GM23248 (cell line): ENCODE results near the gene PPP2R5C. TPM values are rescaled to one million over a fixed set of nuclear protein-coding genes. Genes with fewer than 3 reads are reported as not detected.

Experiments
- DNase-seq: peaks from one replicate; pipeline ENCODE4 v3.0.0-alpha.2; 2015
- H2AFZ ChIP-seq: fragments of 200-600 bp; sonication (generic); 2 replicates; pipeline ENCODE4 v1.6.1; 2016; ENCODE audit warnings: antibody characterized with exemption
- H3F3A ChIP-seq: fragments of 200-600 bp; sonication (generic); 2 replicates; pipeline ENCODE4 v1.6.1; 2016; ENCODE audit warnings: mild to moderate bottlenecking, antibody characterized with exemption, mixed run types; ENCODE audit not compliant: insufficient read depth
- H3K27ac ChIP-seq: fragments of 200-600 bp; sonication (generic); 2 replicates; pipeline ENCODE4 v1.5.1; 2016; ENCODE audit warnings: mild to moderate bottlenecking
- H3K27me3 ChIP-seq: fragments of 200-600 bp; sonication (generic); replicated peaks from 2 replicates; pipeline ENCODE4 v1.6.1; 2016; ENCODE audit warnings: mild to moderate bottlenecking; ENCODE audit not compliant: insufficient read depth
- H3K36me3 ChIP-seq: fragments of 200-600 bp; sonication (generic); 2 replicates; pipeline ENCODE4 v1.6.1; 2016; ENCODE audit warnings: low read depth, mild to moderate bottlenecking
- H3K4me1 ChIP-seq: fragments of 200-600 bp; sonication (generic); 2 replicates; pipeline ENCODE4 v1.6.1; 2016; ENCODE audit warnings: mild to moderate bottlenecking; ENCODE audit not compliant: insufficient read depth
- H3K4me2 ChIP-seq: fragments of 200-600 bp; sonication (generic); one replicate; pipeline ENCODE4 v1.6.1; 2016; ENCODE audit warnings: mild to moderate bottlenecking; ENCODE audit not compliant: unreplicated experiment
- H3K4me3 ChIP-seq: fragments of 200-600 bp; sonication (generic); 2 replicates; pipeline ENCODE4 v1.5.1; 2016; ENCODE audit warnings: mild to moderate bottlenecking
- H3K79me2 ChIP-seq: fragments of 200-600 bp; sonication (generic); 2 replicates; pipeline ENCODE4 v1.6.1; 2016; ENCODE audit warnings: mild to moderate bottlenecking; ENCODE audit not compliant: insufficient read depth
- H3K9ac ChIP-seq: fragments of 200-600 bp; sonication (generic); 2 replicates; pipeline ENCODE4 v1.6.1; 2016; ENCODE audit warnings: mild to moderate bottlenecking
- H3K9me2 ChIP-seq: fragments of 200-600 bp; sonication (generic); 2 replicates; pipeline ENCODE4 v1.6.1; 2016; ENCODE audit warnings: mixed run types, mild to moderate bottlenecking, moderate library complexity; ENCODE audit not compliant: insufficient read depth
- H3K9me3 ChIP-seq: fragments of 200-600 bp; sonication (generic); one replicate; pipeline ENCODE4 v1.6.1; 2017; ENCODE audit warnings: low read depth
- H4K20me1 ChIP-seq: fragments of 200-600 bp; sonication (generic); 2 replicates; pipeline ENCODE4 v1.6.0; 2016; ENCODE audit not compliant: insufficient read depth
- EZH2 ChIP-seq: fragments of 200-600 bp; sonication (generic); IDR thresholded peaks from 2 replicates; pipeline ENCODE4 v1.6.1; 2018; ENCODE audit warnings: antibody characterized with exemption, mild to moderate bottlenecking; ENCODE audit not compliant: insufficient read depth, poor library complexity, severe bottlenecking
- EZH2phosphoT487 ChIP-seq: fragments of 200-600 bp; sonication (generic); IDR thresholded peaks from 2 replicates; pipeline ENCODE4 v1.6.1; 2018; ENCODE audit warnings: antibody characterized with exemption, moderate library complexity, mild to moderate bottlenecking, low read depth; ENCODE audit not compliant: insufficient read depth
- WGBS, 2 experiments: methylation state at CpG; one replicate each; pipeline ENCODE4 v1.1.6; 2015 to 2017; ENCODE audit warnings: low lambda C conversion rate in 2 of 2, low coverage in 1 of 2; ENCODE audit errors: missing lambda C conversion rate in 2 of 2; 5-methylcytosine and 5-hydroxymethylcytosine counted together
- in situ Hi-C: fragments of 300-500 bp; cut with MboI; formaldehyde crosslinking; loops from 2 replicates; pipeline ENCODE4 v1.15.0; 2020
- polyA plus RNA-seq: library from polyadenylated mRNA; unstranded; fragments of >200 nt; fragmentation: Nextera tagmentation; extraction: Ambion mirVana; gene quantifications from 2 replicates; pipeline ENCODE4 v1.2.1, GENCODE V29; 2016
- total RNA-seq: library from RNA; depleted of rRNA; stranded (reverse); fragments of >200 nt; shearing (Covaris generic); gene quantifications from 2 replicates; pipeline ENCODE4 v1.2.3, GENCODE V29; 2014

Gene PPP2R5C
- total and polyA plus RNA-seq, 2 experiments from 2014 or later: 76.3 to 77.9 TPM

DNA sequence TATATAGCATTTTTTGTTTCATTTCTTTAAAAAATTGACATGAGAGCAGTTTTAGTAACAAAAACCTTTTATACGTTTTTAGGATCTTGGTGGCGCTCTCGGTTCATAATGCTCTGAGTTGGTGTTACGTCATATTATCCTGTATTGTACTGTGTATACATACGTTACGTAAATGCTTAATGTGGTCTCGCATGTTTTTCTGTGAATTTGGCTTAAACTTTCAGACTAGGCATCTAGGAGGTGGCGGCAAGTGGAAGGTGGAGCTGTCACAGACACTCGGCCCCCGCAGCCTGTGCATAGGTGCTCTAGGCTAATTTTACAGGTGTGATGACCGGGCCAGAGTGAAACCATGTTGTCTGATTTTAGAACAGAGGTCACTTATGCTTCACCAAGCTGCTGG is 60.0 kb downstream of the PPP2R5C start:
- Histone ChIP-seq H3K4me1 (peaks cover 25% of the 10 kb centered on the region), H4K20me1 (no peaks in the 10 kb centered on the region)
- 96 to 98% methylated on average over 11 of the region's 11 CpGs for WGBS, 2 experiments

DNA sequence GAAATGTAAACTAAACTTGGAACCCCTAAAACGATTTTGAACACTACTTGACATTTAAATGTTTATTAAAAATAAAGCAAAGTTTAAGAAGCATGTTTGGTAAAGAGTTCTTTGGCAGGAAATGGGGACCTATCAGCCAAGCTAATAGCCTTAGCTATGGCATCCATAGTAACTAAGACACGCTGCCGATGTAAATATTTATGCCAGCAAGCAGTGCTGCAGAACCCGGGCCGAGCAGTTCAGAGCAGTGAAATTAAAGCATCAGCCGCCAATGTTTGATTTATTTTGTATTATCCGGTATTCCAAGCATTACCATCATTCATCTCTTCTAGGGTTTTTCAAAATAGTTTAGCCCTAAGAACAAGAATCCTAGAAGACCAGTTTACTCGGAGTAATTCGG is 61.6 kb downstream of the PPP2R5C start:
- Histone ChIP-seq H3K79me2 (peaks cover 100% of the 10 kb centered on the region), H3K9me3 (no peaks in the 10 kb centered on the region), H4K20me1 (no peaks in the 10 kb centered on the region; the same call in 1 of the 2 replicates), H3K36me3 (no peaks in the 10 kb centered on the region), H3F3A (peaks cover 8% of the 10 kb centered on the region; the same call in 1 of the 2 replicates), H3K4me1 (peaks cover 25% of the 10 kb centered on the region), H3K27me3 (no peaks in the 10 kb centered on the region), H3K9ac (peak overlapping the region; percentile 50), H3K4me2 (peak overlapping the region; percentile 53), H3K9me2 (no peaks in the 10 kb centered on the region), H3K4me3 (peak overlapping the region; percentile 34), H2AFZ (0 out of 2 replicates have a peak overlapping the region, but pooled peaks have one; percentile 14), H3K27ac (peak overlapping the region; percentile 45)
- peak; percentile 37 for DNase-seq
- WGBS, 2 experiments: 22 to 24% methylated on average over 9 of the region's 9 CpGs
- no peak for TF ChIP-seq EZH2
- TF ChIP-seq EZH2phosphoT487: no peak
- in situ Hi-C loops: no loop called here

More for the DNA sequence above, 60.0 kb downstream of the PPP2R5C start:
- no peak overlapping the region for H3K27ac ChIP-seq
- no peak overlapping the region for H3K4me3 ChIP-seq
- DNase-seq: no peak
- in situ Hi-C loops: no loop called here
- H2AFZ ChIP-seq: no peak overlapping the region
- no peaks in the 10 kb centered on the region for H3K27me3 ChIP-seq
- no peak overlapping the region for H3K9ac ChIP-seq
- no peaks in the 10 kb centered on the region for H3K9me3 ChIP-seq
- H3F3A ChIP-seq: peaks cover 8% of the 10 kb centered on the region; the same call in 1 of the 2 replicates
- no peak overlapping the region for H3K4me2 ChIP-seq
- peaks cover 99% of the 10 kb centered on the region for H3K79me2 ChIP-seq
- H3K36me3 ChIP-seq: no peaks in the 10 kb centered on the region
- TF ChIP-seq EZH2 (no peak), EZH2phosphoT487 (no peak)
- H3K9me2 ChIP-seq: no peaks in the 10 kb centered on the region

DNA sequence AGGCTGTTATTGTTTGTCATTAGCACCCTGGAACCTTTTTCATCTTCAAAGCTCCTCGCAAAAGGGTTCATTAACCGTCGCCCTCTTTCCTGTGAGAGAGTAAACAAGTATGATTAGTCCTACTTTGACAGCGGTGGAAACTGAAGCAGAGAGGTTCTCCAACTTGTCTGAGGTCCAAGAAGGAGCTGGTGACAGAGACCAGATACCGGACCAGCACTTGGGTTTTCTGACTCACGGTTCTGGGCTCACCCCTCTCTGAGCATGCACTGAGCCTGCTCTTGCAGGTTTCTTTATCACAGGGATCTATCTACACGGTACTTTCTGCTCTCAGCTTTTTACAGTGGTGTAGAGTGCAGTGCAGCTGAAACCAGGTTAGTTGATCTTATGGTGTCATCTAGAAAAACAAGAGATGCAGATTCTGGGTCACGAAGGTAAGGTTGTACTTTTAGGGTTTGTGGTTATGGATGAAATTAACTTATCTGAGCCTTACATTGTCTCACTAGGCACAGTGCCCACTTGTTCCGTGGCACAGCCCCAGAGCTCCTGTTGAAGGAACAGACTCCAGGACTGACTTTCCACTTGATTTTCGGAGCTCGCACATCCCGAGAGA is 62.1 kb downstream of the PPP2R5C start:
- Histone ChIP-seq H3K9me3 (no peaks in the 10 kb centered on the region), H3K27me3 (no peaks in the 10 kb centered on the region), H3K9ac (peak overlapping the region; percentile 50), H3F3A (peaks cover 8% of the 10 kb centered on the region; the same call in 1 of the 2 replicates), H3K79me2 (peaks cover 100% of the 10 kb centered on the region), H3K4me1 (peaks cover 25% of the 10 kb centered on the region), H3K36me3 (no peaks in the 10 kb centered on the region), H3K9me2 (no peaks in the 10 kb centered on the region), H3K4me3 (peak overlapping the region; percentile 34), H3K27ac (peak overlapping the region; percentile 45), H4K20me1 (no peaks in the 10 kb centered on the region; the same call in 1 of the 2 replicates), H3K4me2 (peak overlapping the region; percentile 53), H2AFZ (0 out of 2 replicates have a peak overlapping the region, but pooled peaks have one; percentile 14)
- in situ Hi-C loops: no loop called here
- 30 to 31% methylated on average over 12 of the region's 12 CpGs for WGBS, 2 experiments
- peak; percentile 76 for DNase-seq
- TF ChIP-seq EZH2 (no peak), EZH2phosphoT487 (no peak)

DNA sequence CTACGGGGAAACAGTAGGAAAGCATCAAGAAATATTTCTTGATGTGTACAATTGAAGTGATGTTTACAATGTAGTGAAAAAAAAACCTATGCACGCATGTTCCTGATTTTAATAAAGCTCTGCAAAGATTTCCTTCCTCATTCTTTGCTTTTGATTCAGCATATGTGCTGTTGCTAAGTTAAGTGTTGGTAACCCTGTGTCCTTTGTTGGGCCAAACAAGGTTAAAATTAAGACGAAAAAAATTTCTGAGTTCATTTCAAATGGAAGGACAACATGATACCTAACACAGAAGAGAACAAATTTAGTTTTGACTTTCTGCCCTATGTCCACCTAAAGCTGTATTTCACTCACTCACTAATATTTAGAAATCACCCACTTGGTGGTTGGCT is 62.8 kb downstream of the PPP2R5C start:
- no peaks in the 10 kb centered on the region for H3K9me2 ChIP-seq
- 54 to 56% methylated on average over 3 of the region's 3 CpGs for WGBS, 2 experiments
- H4K20me1 ChIP-seq: no peaks in the 10 kb centered on the region; the same call in 1 of the 2 replicates
- no peak overlapping the region; the same call in 1 of the 2 replicates for H3K4me3 ChIP-seq
- H3K27me3 ChIP-seq: no peaks in the 10 kb centered on the region
- DNase-seq: peak; percentile 51
- TF ChIP-seq EZH2phosphoT487 (no peak), EZH2 (no peak)
- peak overlapping the region; percentile 50; the same call in 1 of the 2 replicates for H3K9ac ChIP-seq
- H3K27ac ChIP-seq: peak overlapping the region; percentile 45
- H3K4me1 ChIP-seq: peaks cover 25% of the 10 kb centered on the region
- peaks cover 100% of the 10 kb centered on the region for H3K79me2 ChIP-seq
- no peak overlapping the region for H2AFZ ChIP-seq
- no peaks in the 10 kb centered on the region for H3K9me3 ChIP-seq
- peaks cover 8% of the 10 kb centered on the region; the same call in 1 of the 2 replicates for H3F3A ChIP-seq
- H3K4me2 ChIP-seq: peak overlapping the region; percentile 53
- no peaks in the 10 kb centered on the region for H3K36me3 ChIP-seq
- in situ Hi-C loops: no loop called here
